Activated naive CD4-positive, alpha-beta T cell treated with anti-CD3 and anti-CD28 coated beads, Interleukin-2, amount 10 ng/mL, durations not matched to agents 7 days and 5 days (primary cell): ENCODE results near the gene NLRP7.

ENCODE experiments used
- CTCF ChIA-PET: fragments of 350-600 bp; sonication (Branson Sonifier 250); formaldehyde crosslinking; loops from one replicate; lab custom pipeline; 2021; ENCODE audit warnings: antibody characterized with exemption; lab: Charles Lee
- DNase-seq: peaks from one replicate; pipeline ENCODE4 v3.0.0-alpha.2; 2020
- H3K27ac Mint-ChIP-seq: one replicate; pipeline ENCODE4 v1.8.0; 2021; ENCODE audit warnings: mild to moderate bottlenecking, moderate library complexity, mixed read lengths
- H3K27me3 Mint-ChIP-seq: one replicate; pipeline ENCODE4 v1.8.0; 2021; ENCODE audit warnings: mild to moderate bottlenecking, mixed read lengths
- H3K36me3 Mint-ChIP-seq: one replicate; pipeline ENCODE4 v1.8.0; 2021; ENCODE audit warnings: mixed read lengths
- H3K4me1 Mint-ChIP-seq: one replicate; pipeline ENCODE4 v1.8.0; 2021; ENCODE audit warnings: mixed read lengths
- H3K4me3 Mint-ChIP-seq: one replicate; pipeline ENCODE4 v1.8.0; 2021; ENCODE audit warnings: mild to moderate bottlenecking, moderate library complexity, mixed read lengths
- H3K9me3 Mint-ChIP-seq: one replicate; pipeline ENCODE4 v1.8.0; 2021; ENCODE audit warnings: mixed read lengths

The NLRP7 gene

GRCh38 chr19:54873990-54874389 lies 73.3 kb downstream of the NLRP7 start, which contains the start of gene FCAR:
Gene FCAR (plus strand): TSS chr19:54874235. CDS start chr19:54874290, 55 bp downstream.
- DNase-seq = no peak
- Mint-ChIP-seq H3K36me3 (no peaks in the 10 kb centered on the region), H3K9me3 (no peaks in the 10 kb centered on the region), H3K4me3 (no peak within 1 kb of the TSS), H3K27me3 (peaks cover 12% of the 10 kb centered on the region), H3K4me1 (peaks cover 3% of the 10 kb centered on the region), H3K27ac (no peak within 1 kb of the TSS)
- CTCF ChIA-PET = no interaction called here
